Measurements from ENCODE around the gene DNAJC16. TPM values are rescaled to one million over a fixed set of nuclear protein-coding genes. Genes with fewer than 3 reads are reported as not detected.

DNAJC16 gene
- total and polyA plus RNA-seq, 2 of the 13 experiments (the other 11 are each of a cell fraction or from before 2014, with no cell fraction given), result 11.4 to 15.4 TPM

GRCh38 chr1:15531003-15531402, 4.4 kb downstream of the DNAJC16 start:
- WGBS (ENCODE audit: low lambda C conversion rate), result 97% methylated on average over 4 of the region's 4 CpGs
- FAIRE-seq, result no peak
- intact Hi-C loops (cut with micrococcal nuclease; ENCODE audit: unreplicated experiment), result no loop called here

More at GRCh38 chr1:15531003-15531402, 4.4 kb downstream of the DNAJC16 start:
- no peak for TF ChIP-seq BCL6 (CRISPR knock-in tag; IDR thresholded peaks at IDR 0.05)
- TF ChIP-seq ZNF841 (CRISPR knock-in tag; IDR thresholded peaks at IDR 0.05; ENCODE audit: borderline replicate concordance), result no peak
- TF ChIP-seq ZBTB42 (CRISPR knock-in tag; IDR thresholded peaks at IDR 0.05), result no peak
- no peak for TF ChIP-seq ELF3 (CRISPR knock-in tag; IDR thresholded peaks at IDR 0.05)
- no peak for TF ChIP-seq ZNF264 (CRISPR knock-in tag; IDR thresholded peaks at IDR 0.05)
- no peak for TF ChIP-seq U2AF2 (IDR thresholded peaks at IDR 0.05; ENCODE audit: low read depth, low read length)
- TF ChIP-seq ZNF678 (CRISPR knock-in tag; IDR thresholded peaks at IDR 0.05), result no peak
- TF ChIP-seq ZNF160 (CRISPR knock-in tag; IDR thresholded peaks at IDR 0.05), result no peak
- TF ChIP-seq SNAPC5 (CRISPR knock-in tag; IDR thresholded peaks at IDR 0.05; ENCODE audit: borderline replicate concordance), result no peak
- no peak for TF ChIP-seq ZNF580 (CRISPR knock-in tag; IDR thresholded peaks at IDR 0.05; ENCODE audit: borderline replicate concordance, low read depth)
- TF ChIP-seq ZNF512 (CRISPR knock-in tag; IDR thresholded peaks at IDR 0.05), result no peak
- TF ChIP-seq GFI1 (CRISPR knock-in tag; IDR thresholded peaks at IDR 0.05; ENCODE audit: borderline replicate concordance), result no peak
- no peak for TF ChIP-seq HNF4A (CRISPR knock-in tag; IDR thresholded peaks at IDR 0.05)
- no peak for TF ChIP-seq ATF5 (CRISPR knock-in tag; IDR thresholded peaks at IDR 0.05; ENCODE audit: low read depth)
- no peak for TF ChIP-seq NAIF1 (CRISPR knock-in tag; IDR thresholded peaks at IDR 0.05; ENCODE audit: borderline replicate concordance)
- no peak for TF ChIP-seq TCF7 (IDR thresholded peaks at IDR 0.05; ENCODE audit: low read depth)
- no peak for TF ChIP-seq PAWR (CRISPR knock-in tag; IDR thresholded peaks at IDR 0.05; ENCODE audit: borderline replicate concordance)
- Histone ChIP-seq H4K20me1 (ENCODE audit: insufficient read depth, low read length) (peaks cover 4% of the 10 kb centered on the region; the same call in 1 of the 2 replicates), H3K9me3 (ENCODE audit: low read length) (no peaks in the 10 kb centered on the region), H3K79me2 (ENCODE audit: insufficient read depth, low read length) (peaks cover 17% of the 10 kb centered on the region), H3K4me1 (ENCODE audit: insufficient read depth, low read length) (peaks cover 12% of the 10 kb centered on the region), H3K4me2 (ENCODE audit: low read depth, low read length) (no peak overlapping the region), H3K27me3 (ENCODE audit: control insufficient read depth in 1 of 2, insufficient read depth in 2 of 2, low read length in 2 of 2) (no peaks in the 10 kb centered on the region; a peak in 1 of 5 replicates), H3K36me3 (replicated peaks in 1 of 2; ENCODE audit: control insufficient read depth in 1 of 2, insufficient read depth in 2 of 2, low read length in 2 of 2) (peaks cover 1 to 5% of the 10 kb centered on the region in 2 experiments; a peak in 3 of 5 replicates), H2AFZ (ENCODE audit: low read length) (no peak overlapping the region), H3K9ac (ENCODE audit: insufficient read depth, low read depth, low read length) (no peak overlapping the region), H3K4me3 (replicated peaks in 1 of 3; ENCODE audit: insufficient read depth in 1 of 3, low read depth in 2 of 3, low read length in 3 of 3) (no peak overlapping the region), H3K27ac (ENCODE audit: extremely low read length, insufficient read depth, low read length) (no peak overlapping the region)
- DNase-seq (ENCODE audit: low spot score) (no peak), ATAC-seq (no peak)
- in situ Hi-C loops (cut with HindIII; ENCODE audit: extremely low pct_ligation_motif_present, low pct_unique_long_range_greater_than_20kb), result no loop called here
- CTCF ChIA-PET (ENCODE audit: low intra/inter-chr PET ratio, low total read pairs), result no interaction called here
- BruUV-seq (replicated peaks), result no TSS peak
- POLR2A ChIA-PET, result no interaction called here

Measured in HepG2 (cell line).